CD4-positive, alpha-beta T cell treated with Interleukin-6 for 4 hours (primary cell): ENCODE results near the gene NECTIN1.

Experiments
- DNase-seq: peaks from one replicate; pipeline ENCODE4 v3.0.0-alpha.2; 2020; ENCODE audit warnings: mixed read lengths

NECTIN1 gene

DNA sequence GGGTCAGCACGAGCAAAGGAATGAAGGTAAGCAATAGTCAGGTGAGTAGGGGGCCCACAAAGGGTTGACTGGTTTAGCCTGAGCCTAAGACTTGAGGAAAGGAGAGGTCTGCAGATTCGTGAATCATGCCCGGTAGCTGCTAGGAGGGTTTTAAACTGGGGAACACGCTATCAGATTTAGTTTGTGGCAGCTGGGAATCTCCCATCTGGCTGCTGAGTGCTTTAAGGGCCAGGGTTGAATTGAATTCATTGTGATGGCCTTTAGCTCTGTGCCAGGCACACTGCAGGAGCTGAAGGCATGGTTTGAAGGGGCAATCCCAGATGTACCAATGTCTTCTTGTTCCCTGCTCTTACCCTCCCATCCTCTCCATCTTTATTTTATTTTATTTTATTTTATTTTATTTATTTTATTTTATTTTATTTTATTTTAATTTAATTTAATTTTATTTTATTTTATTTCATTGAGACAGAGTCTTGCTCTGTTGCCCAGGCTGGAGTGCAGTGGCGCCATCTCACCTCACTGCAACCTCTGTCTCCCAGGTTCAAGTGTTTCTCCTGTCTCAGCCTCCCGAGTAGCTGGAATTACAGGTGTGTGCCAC lies 1.9 kb upstream of the NECTIN1 start:
- DNase-seq = no peak

DNA sequence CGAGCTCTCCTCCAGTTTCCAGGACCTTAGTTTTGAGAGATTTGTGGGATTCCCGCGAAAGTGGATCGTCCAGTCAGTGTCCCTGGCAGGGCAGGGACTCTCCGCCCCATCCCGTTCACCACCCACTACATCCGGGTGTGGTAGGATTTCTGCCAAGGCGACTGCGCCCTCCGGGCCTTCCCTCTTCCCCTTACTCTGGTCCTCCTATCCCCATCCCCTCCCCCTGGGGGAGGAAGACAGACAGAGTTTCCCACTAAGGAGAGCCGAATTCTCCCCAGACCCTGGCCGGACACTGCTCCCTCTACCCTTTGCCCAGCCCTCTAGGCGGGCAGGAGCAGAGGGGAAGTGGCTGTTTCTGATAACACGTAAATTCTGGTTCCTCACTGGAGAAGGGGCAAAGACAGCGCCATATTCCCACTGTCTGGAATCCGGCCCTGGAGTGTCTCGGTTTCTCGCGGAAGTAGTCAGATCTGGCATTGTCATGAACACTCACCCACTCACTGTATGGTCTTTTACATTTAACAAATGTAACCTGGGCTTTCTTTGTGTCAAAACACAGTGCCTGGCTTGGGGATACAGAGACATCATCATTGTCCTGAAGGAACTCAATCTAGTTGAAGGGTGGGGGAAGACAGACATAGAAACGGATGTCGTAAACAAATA lies 1.1 kb upstream of the NECTIN1 start:
- peak; percentile 16 for DNase-seq

GRCh38 chr11:119729581-119729927 lies 554 bp upstream of the NECTIN1 start:
- DNase-seq = no peak

- DNase-seq = peak; percentile 10
Measured at GRCh38 chr11:119728211-119728626, 781 bp downstream of the NECTIN1 start.

GRCh38 chr11:119727523-119728151 lies 1.4 kb downstream of the NECTIN1 start:
- DNase-seq = peak; percentile 33

DNA sequence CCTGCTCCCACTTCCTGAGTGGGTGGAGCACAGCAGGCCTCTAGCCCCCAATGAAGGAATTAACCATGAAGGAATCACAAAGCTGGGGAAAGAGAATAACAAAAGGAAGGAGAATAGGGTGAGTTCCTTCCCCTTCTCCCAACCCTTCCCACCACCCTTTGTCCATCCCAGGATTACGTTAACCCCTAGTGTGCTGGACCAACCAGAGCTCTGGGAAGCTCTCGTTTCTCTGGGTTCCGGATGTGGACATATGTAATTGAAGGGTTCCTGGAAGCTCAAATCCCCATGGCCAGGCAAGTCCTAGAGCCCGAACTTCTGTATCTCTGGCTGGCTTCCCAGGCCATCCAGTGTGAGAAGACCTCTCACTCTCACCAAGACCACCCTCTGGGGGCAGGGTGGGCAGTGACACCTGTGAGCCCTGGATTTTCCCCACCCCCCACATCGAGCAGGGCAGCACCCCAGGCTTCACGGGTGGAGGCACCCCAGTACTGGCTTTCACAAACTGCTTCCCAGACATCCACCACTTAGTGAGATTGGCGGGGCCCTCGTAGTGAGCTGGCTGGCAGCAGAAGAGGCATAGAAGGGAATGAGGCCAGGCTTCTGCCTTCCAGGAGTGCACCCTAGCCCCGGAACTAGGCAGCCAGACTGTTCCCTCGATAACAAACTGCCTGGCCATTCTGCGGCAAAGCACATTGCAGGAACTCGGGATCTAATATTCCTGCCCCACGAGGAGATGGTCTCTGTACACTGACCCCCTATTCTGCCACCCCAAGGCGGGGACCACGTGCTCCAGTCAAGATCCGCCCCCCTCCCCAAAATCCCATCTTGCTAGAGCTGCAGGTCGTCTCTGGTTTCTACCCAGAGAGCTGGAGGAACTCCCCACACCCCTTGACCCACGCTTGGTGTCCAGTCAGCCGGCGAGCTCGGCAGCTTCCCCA lies 2.1 kb downstream of the NECTIN1 start:
- DNase-seq = no peak

GRCh38 chr11:119726150-119726553 lies 2.8 kb downstream of the NECTIN1 start:
- no peak for DNase-seq

DNA sequence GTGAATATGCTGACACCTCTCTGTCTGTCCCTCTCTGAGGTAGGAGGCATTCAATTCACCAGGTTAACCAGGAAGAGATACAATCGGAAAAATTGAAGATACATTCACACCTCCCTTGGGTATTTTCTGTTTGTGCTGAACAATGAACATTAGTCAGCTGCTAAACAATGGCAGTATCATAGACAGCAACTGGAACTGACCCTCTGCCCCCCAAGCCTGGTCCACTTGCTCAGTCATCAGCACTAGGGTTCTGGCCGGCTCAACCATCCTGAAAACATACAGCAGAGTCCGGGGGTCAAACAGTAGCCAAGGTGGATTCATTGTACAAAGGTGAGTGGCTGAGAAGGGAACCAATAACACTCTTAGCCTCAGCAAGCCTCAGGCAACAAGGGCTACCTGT lies 4.0 kb downstream of the NECTIN1 start:
- no peak for DNase-seq

DNA sequence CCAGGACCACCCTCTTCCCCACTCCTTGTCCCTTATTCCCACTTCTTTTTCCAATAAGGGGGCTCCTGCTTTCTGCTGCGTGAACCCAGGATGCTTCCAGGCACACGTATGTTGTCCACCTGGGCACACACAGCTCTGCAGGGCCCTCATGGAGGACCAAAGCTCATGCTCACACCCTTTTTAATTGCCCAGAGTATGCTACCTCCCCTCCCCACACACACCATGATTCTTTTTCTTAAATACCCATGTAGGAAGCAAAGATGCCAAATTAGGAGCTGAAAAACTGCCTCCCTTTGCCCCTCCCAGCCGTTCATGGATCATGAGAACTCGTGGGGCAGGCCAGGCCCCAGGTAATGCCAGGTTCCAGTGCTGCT lies 5.1 kb downstream of the NECTIN1 start:
- no peak for DNase-seq

DNA sequence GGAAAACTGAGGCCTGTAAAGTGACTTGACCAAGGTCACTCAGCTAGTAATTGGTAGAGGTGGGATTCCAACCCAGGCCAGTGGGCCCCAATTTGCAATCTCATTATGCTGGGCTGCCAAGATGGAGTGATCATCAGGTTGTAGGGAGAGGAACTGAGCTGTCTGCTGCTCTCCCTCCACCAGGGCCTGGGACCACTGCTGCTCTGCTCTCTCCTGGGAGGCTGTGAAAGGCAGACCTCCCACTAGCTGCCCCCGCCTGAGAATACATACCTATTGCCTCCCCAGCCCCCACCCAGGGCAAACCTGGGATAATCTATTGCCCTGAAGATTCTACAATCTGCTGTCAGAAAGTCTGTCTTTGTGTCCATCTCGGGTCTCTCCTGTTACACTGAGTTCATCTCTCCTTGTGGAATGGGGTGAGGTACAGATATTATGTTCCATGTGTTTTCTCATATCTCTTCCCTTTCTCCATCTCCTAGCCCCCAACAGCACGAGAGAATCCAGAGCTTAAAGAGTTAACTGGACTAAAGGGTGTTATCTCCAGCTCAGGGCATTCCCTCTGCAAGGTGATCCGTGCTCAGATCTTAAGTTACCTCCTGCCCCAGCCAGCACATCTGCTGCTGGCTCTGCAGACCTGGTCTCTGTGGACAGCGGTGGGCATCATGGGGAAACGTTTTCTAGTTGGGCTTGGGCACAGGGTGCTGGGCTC lies 5.6 kb downstream of the NECTIN1 start:
- no peak for DNase-seq

DNA sequence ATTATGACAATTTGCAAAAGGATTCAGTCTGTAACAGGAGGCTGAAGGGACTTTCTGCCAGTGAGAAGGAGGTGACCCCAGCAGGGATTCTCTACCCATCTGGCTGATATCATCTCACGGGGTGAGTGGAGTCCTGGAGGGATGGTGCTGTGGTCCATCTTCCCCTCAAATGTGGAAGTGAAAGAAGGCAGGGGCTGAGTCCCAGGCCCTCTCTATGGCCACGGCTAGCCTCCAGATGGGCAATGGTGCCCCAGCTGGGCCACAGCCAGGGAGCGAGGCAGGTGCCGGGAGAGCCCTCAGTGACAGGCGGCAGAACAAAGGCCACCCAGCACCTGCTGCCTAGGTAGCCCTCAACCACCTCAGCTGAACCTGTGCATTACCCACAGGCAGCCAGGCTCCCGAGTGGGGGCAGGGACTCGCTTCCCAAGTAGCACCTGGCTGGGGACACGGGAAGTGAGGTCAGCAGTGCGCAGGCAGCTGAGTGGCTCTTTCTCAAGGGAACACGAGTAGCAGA lies 6.7 kb downstream of the NECTIN1 start:
- no peak for DNase-seq

DNA sequence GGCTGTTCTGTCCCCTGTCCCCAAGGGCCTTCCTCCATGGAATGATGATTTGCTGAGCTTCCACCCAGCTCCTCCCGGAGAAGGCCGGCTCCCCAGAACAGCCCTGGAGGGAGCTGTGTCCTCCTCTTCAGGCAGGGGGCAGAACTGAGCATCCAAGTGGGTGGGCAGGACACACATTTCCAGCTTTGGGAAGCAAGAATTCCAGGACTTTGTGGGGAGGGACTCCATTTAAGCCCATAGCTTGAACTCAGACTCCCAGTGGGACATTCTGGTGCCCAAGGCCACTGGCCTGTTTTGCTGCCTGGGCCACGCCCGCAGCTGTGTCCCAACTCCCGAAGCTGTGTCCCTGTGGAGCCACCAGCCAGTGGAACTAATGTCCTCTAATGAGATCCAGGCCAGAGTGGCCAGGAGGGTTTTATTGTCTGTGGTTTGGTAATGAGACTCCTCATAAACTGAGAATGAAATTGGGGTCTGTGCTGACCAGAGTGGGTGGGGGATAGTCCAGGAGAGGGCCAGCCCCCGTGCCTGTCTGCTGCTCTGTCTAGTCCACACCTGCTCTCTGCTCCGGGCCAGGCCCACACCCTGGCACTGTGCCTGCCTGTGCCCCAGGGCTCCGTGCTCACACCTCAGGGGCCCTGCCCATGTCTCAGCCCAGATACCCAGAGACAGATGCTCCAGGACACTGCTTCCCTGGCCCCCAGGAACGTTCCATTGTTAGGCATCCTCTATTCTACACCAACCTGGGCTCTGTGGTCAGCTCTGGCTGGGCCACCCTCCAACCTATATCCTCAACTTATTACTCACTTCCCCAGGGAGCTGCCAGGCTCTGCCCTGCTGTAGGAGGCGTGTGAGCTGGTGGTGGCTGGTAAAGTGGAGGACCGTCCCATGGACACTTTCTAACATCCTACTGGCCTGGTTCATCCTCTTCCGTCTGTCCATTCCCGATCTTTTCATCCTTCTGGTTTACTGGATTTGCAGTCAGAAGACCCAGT lies 7.6 kb downstream of the NECTIN1 start:
- no peak for DNase-seq

- no peak for DNase-seq
Measured at GRCh38 chr11:119720311-119720913, 8.6 kb downstream of the NECTIN1 start.

DNA sequence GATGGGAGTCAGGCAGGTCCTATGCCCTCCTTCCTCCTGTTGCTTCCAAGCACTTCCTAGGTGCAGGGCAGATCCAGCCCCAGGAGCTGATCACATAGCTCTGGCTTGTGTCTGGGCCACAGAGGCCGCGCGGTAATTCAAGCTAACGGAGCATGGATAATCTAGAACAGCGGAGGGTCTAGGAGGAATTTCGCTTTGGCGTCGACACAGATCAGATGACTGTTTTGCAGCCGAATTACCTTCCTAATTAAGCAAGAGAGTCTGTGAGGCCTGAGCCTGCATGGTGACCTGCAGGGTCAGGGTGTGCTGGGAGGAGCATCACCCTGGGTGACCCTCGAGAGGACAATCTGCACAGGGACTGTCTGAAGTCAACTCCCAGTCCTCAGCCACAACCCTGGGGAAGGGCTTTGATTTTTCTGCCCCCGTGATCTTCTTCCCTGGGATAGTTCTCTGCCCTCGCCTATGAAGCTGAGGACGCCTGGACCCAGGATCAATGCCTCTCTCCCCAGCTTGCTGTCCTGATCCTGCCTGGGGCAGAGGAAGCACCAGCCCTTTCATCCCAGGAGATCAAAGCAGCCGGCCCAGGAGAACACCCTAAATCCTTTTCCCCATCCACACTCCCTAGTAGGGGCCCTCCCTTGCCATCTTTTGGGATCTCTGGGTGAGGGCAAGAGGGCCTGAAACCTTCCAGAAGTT lies 11.0 kb downstream of the NECTIN1 start:
- DNase-seq = no peak

GRCh38 chr11:119716582-119717498 lies 12.2 kb downstream of the NECTIN1 start:
- no peak for DNase-seq

- DNase-seq = no peak
Measured at GRCh38 chr11:119714590-119714989, 14.4 kb downstream of the NECTIN1 start.

DNA sequence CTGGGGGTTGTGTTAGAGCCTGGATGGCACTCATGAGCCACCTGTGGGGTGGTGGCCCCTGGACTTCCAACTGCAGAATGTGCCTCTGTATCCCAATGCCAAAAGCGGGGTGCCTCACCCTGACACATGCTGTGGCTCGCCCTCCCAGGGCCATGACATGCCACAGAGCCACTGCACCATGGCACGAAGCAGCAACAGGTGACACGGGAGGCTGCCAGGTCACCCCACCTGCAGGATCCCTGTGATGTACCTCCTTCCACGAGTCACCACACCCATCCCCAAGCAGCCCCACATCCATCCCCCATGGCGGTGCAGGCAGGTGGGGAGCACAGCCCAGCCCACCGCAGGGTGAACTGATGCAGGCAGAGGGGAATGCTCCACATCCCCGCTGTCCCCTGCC lies 14.8 kb downstream of the NECTIN1 start:
- no peak for DNase-seq

GRCh38 chr11:119713359-119714040 lies 15.5 kb downstream of the NECTIN1 start:
- no peak for DNase-seq
